Stimulated activated naive CD8-positive, alpha-beta T cell treated with anti-CD3 and anti-CD28 coated beads, Interleukin-15, amount 100 ng/mL, for 72 hours (primary cell): ENCODE data around the gene RCN2.
"Not testable (repeated sequence)": the region's sequence is repeated elsewhere in the genome, so short reads cannot be mapped to it uniquely, and the experiment has no call there.

ENCODE experiments used
- ATAC-seq: fragments of 150-1000 bp; cut with Tn5 transposase; 2 replicates; pipeline ENCODE4 v1.10.0; 2021; ENCODE audit warnings: mild to moderate bottlenecking, moderate library complexity
- DNase-seq, 2 donors: peaks; one replicate each; pipeline ENCODE4 v3.0.0; 2021 to 2022
- H3K27ac Mint-ChIP-seq, 2 donors: one replicate each; pipeline ENCODE4 v1.8.0; 2022; ENCODE audit warnings: mild to moderate bottlenecking in 2 of 2, mixed read lengths in 2 of 2, moderate library complexity in 2 of 2
- H3K27me3 Mint-ChIP-seq: one replicate; pipeline ENCODE4 v1.8.0; 2022; ENCODE audit warnings: mixed read lengths
- H3K4me1 Mint-ChIP-seq: one replicate; pipeline ENCODE4 v1.8.0; 2022; ENCODE audit warnings: mild to moderate bottlenecking, mixed read lengths
- H3K4me3 Mint-ChIP-seq, 2 donors: one replicate each; pipeline ENCODE4 v1.8.0; 2022; ENCODE audit warnings: mild to moderate bottlenecking in 2 of 2, mixed read lengths in 2 of 2, moderate library complexity in 1 of 2
- H3K9me3 Mint-ChIP-seq, 2 donors: one replicate each; pipeline ENCODE4 v1.8.0; 2022; ENCODE audit warnings: mixed read lengths in 2 of 2

The RCN2 gene

DNA sequence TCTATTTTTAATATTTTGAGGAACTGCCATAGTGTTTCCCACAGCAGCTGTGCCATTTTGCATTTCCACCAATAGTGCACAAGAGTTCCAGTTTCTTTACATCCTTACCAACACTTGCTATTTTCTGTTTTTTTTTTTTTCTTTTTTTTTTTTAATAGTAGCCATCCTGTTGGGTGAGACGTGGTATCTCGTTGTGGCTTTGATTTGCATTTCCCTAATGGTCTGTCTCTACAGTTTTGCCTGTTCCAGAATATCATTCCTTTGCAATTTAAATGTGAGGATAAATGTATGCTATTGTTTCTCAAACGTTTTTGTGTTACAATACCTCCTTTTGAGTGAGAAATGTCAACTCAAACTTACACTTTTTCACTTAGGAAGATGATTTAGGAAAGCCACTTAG, 22.4 kb downstream of the RCN2 start:
- ATAC-seq, result no peak
- no peaks in the 10 kb centered on the region for H3K27me3 Mint-ChIP-seq
- H3K4me3 Mint-ChIP-seq, result no peak overlapping the region
- peaks cover 6% of the 10 kb centered on the region for H3K4me1 Mint-ChIP-seq
- no peak overlapping the region for H3K27ac Mint-ChIP-seq
- no peak for DNase-seq
- H3K9me3 Mint-ChIP-seq, result no peaks in the 10 kb centered on the region

DNA sequence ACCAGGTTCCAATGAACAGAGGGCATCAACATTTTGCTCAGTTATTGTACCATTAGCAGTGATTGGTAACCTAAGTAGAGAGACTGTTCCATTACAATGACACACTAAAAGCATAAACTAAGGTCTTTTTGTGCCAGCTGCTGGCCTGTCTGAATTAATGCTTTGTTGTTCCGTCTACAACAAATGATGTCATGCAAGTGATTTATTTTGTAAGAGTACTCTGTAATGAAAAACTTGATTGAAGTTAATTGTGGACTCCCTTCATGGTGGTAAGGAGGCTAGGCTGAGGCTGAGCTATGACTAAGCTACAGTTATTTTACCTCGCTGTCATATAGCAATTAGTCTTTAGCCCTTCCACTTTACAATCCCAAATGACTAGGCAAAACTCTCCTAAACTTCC, 23.2 kb downstream of the RCN2 start:
- no peaks in the 10 kb centered on the region for H3K27me3 Mint-ChIP-seq
- H3K4me1 Mint-ChIP-seq, result peaks cover 6% of the 10 kb centered on the region
- no peak for DNase-seq
- H3K9me3 Mint-ChIP-seq, result no peaks in the 10 kb centered on the region
- H3K4me3 Mint-ChIP-seq, result no peak overlapping the region
- no peak for ATAC-seq
- no peak overlapping the region for H3K27ac Mint-ChIP-seq

- no peaks in the 10 kb centered on the region for H3K4me1 Mint-ChIP-seq
- no peak for ATAC-seq
- peaks cover 17% of the 10 kb centered on the region for H3K27me3 Mint-ChIP-seq
- H3K27ac Mint-ChIP-seq, result no peak overlapping the region
- no peaks in the 10 kb centered on the region for H3K9me3 Mint-ChIP-seq
- H3K4me3 Mint-ChIP-seq, result no peak overlapping the region
- DNase-seq, result no peak
Observed at GRCh38 chr15:76961268-76962011, 29.9 kb downstream of the RCN2 start.

- ATAC-seq (no peak), DNase-seq (no peak)
- Mint-ChIP-seq H3K9me3 (no peaks in the 10 kb centered on the region), H3K4me1 (no peaks in the 10 kb centered on the region), H3K27me3 (peaks cover 17% of the 10 kb centered on the region), H3K27ac (no peak overlapping the region), H3K4me3 (no peak overlapping the region)
Observed at GRCh38 chr15:76962337-76963013, 30.9 kb downstream of the RCN2 start.

DNA sequence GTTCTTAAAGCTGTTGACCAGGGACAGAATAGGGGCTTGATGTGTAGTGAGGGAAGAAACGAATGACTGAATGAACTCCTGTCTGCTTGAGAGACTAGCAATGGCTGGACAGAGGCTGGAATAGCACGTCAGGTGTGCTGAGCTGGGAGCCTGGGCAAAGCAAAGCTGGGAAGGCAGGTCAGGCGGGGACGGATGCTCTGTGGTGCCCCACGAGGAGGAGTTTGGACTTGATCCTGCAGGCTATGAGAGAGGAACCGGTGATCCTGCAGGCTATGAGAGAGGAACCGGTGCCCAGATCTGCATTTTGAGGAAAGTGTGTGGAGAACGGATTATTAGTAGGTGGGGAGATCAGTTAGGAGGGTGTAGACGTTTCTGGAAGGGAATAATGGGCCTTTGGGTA, 32.0 kb downstream of the RCN2 start:
- Mint-ChIP-seq H3K27me3 (peaks cover 17% of the 10 kb centered on the region), H3K27ac (no peak overlapping the region), H3K4me1 (no peaks in the 10 kb centered on the region), H3K4me3 (no peak overlapping the region), H3K9me3 (no peaks in the 10 kb centered on the region)
- DNase-seq, result no peak
- no peak for ATAC-seq

- H3K4me3 Mint-ChIP-seq, result no peak overlapping the region
- peaks cover 17% of the 10 kb centered on the region for H3K27me3 Mint-ChIP-seq
- no peak overlapping the region for H3K27ac Mint-ChIP-seq
- H3K4me1 Mint-ChIP-seq, result no peaks in the 10 kb centered on the region
- DNase-seq (no peak), ATAC-seq (no peak)
- no peaks in the 10 kb centered on the region for H3K9me3 Mint-ChIP-seq
Observed at GRCh38 chr15:76964157-76964556, 32.6 kb downstream of the RCN2 start.

- not testable (repeated sequence) for H3K4me3 Mint-ChIP-seq, H3K9me3 Mint-ChIP-seq, DNase-seq, H3K4me1 Mint-ChIP-seq, H3K27ac Mint-ChIP-seq, ATAC-seq
- H3K27me3 Mint-ChIP-seq, result peaks cover 17% of the 10 kb centered on the region
Observed at GRCh38 chr15:76966051-76966450, 34.5 kb downstream of the RCN2 start.

GRCh38 chr15:76967067-76967466, 35.5 kb downstream of the RCN2 start:
- peaks cover 17% of the 10 kb centered on the region for H3K27me3 Mint-ChIP-seq
- no peak for ATAC-seq
- H3K4me3 Mint-ChIP-seq, result no peak overlapping the region
- DNase-seq, result no peak
- H3K4me1 Mint-ChIP-seq, result no peaks in the 10 kb centered on the region
- no peak overlapping the region for H3K27ac Mint-ChIP-seq
- H3K9me3 Mint-ChIP-seq, result no peaks in the 10 kb centered on the region

DNA sequence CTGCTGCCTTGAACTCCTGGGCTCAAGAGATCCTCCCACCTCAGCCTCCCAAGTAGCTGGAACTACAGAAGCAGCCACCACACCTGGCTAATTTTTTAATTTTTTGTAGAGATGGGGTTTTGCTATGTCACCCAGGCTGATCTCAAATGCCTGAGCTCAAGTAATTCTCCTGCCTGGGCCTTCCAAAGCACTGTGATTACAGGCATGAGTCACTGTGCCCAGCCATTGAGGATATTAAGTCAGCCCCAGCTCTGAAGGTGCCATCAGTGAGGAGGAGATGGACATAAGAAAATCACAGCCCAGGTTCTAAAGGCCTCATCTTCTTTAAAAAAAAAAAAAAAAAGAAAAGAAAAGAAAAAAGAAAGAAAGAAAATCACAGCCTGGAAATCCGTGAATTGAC, 36.8 kb downstream of the RCN2 start:
- Mint-ChIP-seq H3K4me3 (no peak overlapping the region), H3K4me1 (peaks cover 2% of the 10 kb centered on the region), H3K27ac (no peak overlapping the region), H3K9me3 (no peaks in the 10 kb centered on the region), H3K27me3 (peaks cover 17% of the 10 kb centered on the region)
- ATAC-seq (no peak), DNase-seq (no peak)

DNA sequence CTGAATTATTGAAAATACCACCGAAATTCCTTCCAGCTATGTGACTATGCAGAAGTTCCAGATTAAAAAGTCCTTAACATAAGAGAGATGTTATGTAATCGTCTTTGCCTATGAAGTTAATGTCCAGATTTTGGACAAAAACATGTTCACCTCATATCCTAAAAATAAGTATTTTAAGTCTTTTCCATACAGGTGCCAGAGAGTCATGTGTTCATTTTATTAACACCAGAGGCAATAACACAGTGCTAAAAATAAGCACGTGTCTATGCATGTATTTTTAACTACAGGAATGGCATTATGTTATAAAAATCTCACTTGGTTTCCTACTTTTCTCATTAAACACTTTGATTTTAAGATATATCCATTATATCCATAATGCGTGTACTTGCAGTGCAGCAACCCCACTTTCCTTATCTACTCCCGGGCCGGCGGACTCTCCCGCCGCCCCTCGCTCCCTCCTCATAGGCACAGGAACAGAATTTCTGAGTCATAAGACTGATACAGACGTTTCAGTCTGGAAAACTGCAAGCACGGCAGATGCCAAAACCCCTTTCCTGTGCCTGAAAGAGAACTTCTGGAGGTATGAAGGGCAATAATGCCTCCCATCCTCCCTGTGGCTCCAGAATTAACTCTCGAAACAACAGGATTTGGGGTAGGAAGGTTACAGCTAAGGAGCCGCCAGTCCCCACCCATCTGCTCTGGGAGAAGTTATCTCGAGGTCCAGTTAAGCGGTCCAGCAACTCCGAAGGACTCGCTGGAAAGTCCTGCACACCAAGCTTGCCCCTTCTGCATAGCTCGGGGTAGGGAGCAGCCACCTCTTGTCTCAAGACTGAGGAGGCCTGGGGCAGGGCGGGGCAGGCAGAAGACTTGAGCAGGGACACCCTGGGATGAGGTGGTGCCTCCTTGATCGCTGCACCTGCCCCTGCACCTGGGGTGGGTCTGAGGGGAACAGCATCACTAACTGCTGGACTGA, 41.1 kb downstream of the RCN2 start:
- Mint-ChIP-seq H3K4me3 (no peak overlapping the region), H3K4me1 (peaks cover 37% of the 10 kb centered on the region), H3K27ac (no peak overlapping the region), H3K27me3 (no peaks in the 10 kb centered on the region), H3K9me3 (no peaks in the 10 kb centered on the region)
- ATAC-seq (peak; percentile 29), DNase-seq (no peak)

- ATAC-seq (peak; percentile 86), DNase-seq (peak; percentile 65 to 77)
- H3K9me3 Mint-ChIP-seq, result peaks cover 0 to 1% of the 10 kb centered on the region in 2 donors
- no peaks in the 10 kb centered on the region for H3K27me3 Mint-ChIP-seq
- H3K27ac Mint-ChIP-seq, result peak overlapping the region; percentile 45 to 67
- peaks cover 37% of the 10 kb centered on the region for H3K4me1 Mint-ChIP-seq
- H3K4me3 Mint-ChIP-seq, result no peak overlapping the region
Observed at GRCh38 chr15:76973362-76973743, 41.8 kb downstream of the RCN2 start.

- Mint-ChIP-seq H3K27me3 (no peaks in the 10 kb centered on the region), H3K9me3 (peaks cover 0 to 3% of the 10 kb centered on the region in 2 donors), H3K4me1 (peaks cover 37% of the 10 kb centered on the region), H3K27ac (peak overlapping the region; percentile 45 to 67), H3K4me3 (no peak overlapping the region)
- ATAC-seq, result peak; percentile 44
- no peak for DNase-seq
Observed at GRCh38 chr15:76973906-76974305, 42.4 kb downstream of the RCN2 start.

DNA sequence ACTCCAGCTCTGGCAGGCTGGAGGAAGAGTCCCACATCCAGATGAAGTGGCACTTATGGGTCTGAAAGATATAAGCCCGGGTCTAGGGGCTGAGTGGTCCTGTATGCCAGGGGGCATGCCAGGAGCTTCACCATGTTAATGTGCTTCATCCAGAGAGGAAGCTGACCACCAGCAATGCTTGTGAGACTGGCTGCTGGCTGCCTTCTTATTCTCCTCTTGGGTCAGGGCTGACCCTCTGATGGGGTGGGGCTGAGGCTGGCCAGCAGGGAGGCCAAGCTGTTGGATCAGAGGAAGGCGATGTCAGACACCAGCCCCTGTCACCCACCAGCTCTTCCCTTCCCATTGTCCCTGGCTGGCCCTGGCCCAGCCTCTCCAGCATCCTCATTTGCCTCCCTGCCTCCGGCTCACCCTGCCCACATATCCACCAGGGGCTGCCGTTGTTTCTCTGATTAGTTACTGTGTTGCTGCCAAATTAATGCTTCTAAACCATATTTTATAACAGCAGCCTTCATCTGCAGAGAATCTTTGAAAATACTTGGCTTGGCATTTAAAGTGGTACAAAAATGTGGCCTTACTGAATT, 43.0 kb downstream of the RCN2 start:
- Mint-ChIP-seq H3K27me3 (no peaks in the 10 kb centered on the region), H3K9me3 (peaks cover 0 to 3% of the 10 kb centered on the region in 2 donors), H3K4me3 (no peak overlapping the region), H3K27ac (no peak overlapping the region), H3K4me1 (peaks cover 37% of the 10 kb centered on the region)
- DNase-seq (no peak), ATAC-seq (no peak)

GRCh38 chr15:76976141-76976540, 44.6 kb downstream of the RCN2 start:
- peak overlapping the region in 1 of 2 donors; percentile 20 for H3K27ac Mint-ChIP-seq

GRCh38 chr15:76976572-76977270, 45.2 kb downstream of the RCN2 start:
- peaks cover 37% of the 10 kb centered on the region for H3K4me1 Mint-ChIP-seq
- peak overlapping the region in 1 of 2 donors; percentile 20 for H3K27ac Mint-ChIP-seq
- no peaks in the 10 kb centered on the region for H3K27me3 Mint-ChIP-seq
- peaks cover 0 to 3% of the 10 kb centered on the region in 2 donors for H3K9me3 Mint-ChIP-seq
- ATAC-seq (peak; percentile 88), DNase-seq (peak in 1 of 2 donors; percentile 49)
- H3K4me3 Mint-ChIP-seq, result peak overlapping the region in 1 of 2 donors; percentile 34

More at GRCh38 chr15:76976141-76976540, 44.6 kb downstream of the RCN2 start:
- ATAC-seq (no peak), DNase-seq (no peak)
- H3K9me3 Mint-ChIP-seq, result peaks cover 0 to 3% of the 10 kb centered on the region in 2 donors
- no peak overlapping the region for H3K4me3 Mint-ChIP-seq
- H3K4me1 Mint-ChIP-seq, result peaks cover 37% of the 10 kb centered on the region
- no peaks in the 10 kb centered on the region for H3K27me3 Mint-ChIP-seq
